ENCODE measurements around the gene POTEF. TPM values are rescaled to one million over a fixed set of nuclear protein-coding genes. Genes with fewer than 3 reads are reported as not detected.
"Not testable (repeated sequence)": the region's sequence is repeated elsewhere in the genome, so short reads cannot be mapped to it uniquely, and the experiment has no call there.

The POTEF gene
- total and polyA plus RNA-seq, 4 donors: not detected

- H3K27me3 ChIP-seq (ENCODE audit: control insufficient read depth in 4 of 4, insufficient read depth in 4 of 4, low read length in 3 of 4); H3K4me3 ChIP-seq (ENCODE audit: low read depth in 1 of 3, low read length in 3 of 3); H3K27ac ChIP-seq (ENCODE audit: low read depth in 1 of 2, low read length in 2 of 2); H3K9me3 ChIP-seq (ENCODE audit: control insufficient read depth in 4 of 4, low read length in 3 of 4); H3K36me3 ChIP-seq (ENCODE audit: control insufficient read depth in 4 of 4, insufficient read depth in 3 of 4, low read depth in 1 of 4, low read length in 3 of 4); H3K9ac ChIP-seq (ENCODE audit: low read depth in 1 of 2, low read length in 2 of 2); H3K4me1 ChIP-seq (ENCODE audit: control insufficient read depth in 4 of 4, insufficient read depth in 4 of 4, low read length in 3 of 4); DNase-seq (ENCODE audit: low spot score): not testable (repeated sequence)
- 93% methylated on average over 9 of the region's 10 CpGs for WGBS
Observed at GRCh38 chr2:130136546-130136945, 7.5 kb upstream of the POTEF start.

GRCh38 chr2:130135692-130136541, 6.9 kb upstream of the POTEF start:
- Histone ChIP-seq H3K4me1 (ENCODE audit: control insufficient read depth in 4 of 4, insufficient read depth in 4 of 4, low read length in 3 of 4) (no peaks in the 10 kb centered on the region), H3K9me3 (ENCODE audit: control insufficient read depth in 4 of 4, low read length in 3 of 4) (no peaks in the 10 kb centered on the region), H3K9ac (ENCODE audit: low read depth in 1 of 2, low read length in 2 of 2) (no peak overlapping the region), H3K27me3 (ENCODE audit: control insufficient read depth in 4 of 4, insufficient read depth in 4 of 4, low read length in 3 of 4) (no peaks in the 10 kb centered on the region), H3K4me3 (ENCODE audit: low read depth in 1 of 3, low read length in 3 of 3) (no peak overlapping the region), H3K36me3 (ENCODE audit: control insufficient read depth in 4 of 4, insufficient read depth in 3 of 4, low read depth in 1 of 4, low read length in 3 of 4) (no peaks in the 10 kb centered on the region), H3K27ac (ENCODE audit: low read depth in 1 of 2, low read length in 2 of 2) (no peak overlapping the region)
- no peak for TF ChIP-seq RAD21 (IDR thresholded peaks at IDR 0.05)
- TF ChIP-seq, protein P1, sequence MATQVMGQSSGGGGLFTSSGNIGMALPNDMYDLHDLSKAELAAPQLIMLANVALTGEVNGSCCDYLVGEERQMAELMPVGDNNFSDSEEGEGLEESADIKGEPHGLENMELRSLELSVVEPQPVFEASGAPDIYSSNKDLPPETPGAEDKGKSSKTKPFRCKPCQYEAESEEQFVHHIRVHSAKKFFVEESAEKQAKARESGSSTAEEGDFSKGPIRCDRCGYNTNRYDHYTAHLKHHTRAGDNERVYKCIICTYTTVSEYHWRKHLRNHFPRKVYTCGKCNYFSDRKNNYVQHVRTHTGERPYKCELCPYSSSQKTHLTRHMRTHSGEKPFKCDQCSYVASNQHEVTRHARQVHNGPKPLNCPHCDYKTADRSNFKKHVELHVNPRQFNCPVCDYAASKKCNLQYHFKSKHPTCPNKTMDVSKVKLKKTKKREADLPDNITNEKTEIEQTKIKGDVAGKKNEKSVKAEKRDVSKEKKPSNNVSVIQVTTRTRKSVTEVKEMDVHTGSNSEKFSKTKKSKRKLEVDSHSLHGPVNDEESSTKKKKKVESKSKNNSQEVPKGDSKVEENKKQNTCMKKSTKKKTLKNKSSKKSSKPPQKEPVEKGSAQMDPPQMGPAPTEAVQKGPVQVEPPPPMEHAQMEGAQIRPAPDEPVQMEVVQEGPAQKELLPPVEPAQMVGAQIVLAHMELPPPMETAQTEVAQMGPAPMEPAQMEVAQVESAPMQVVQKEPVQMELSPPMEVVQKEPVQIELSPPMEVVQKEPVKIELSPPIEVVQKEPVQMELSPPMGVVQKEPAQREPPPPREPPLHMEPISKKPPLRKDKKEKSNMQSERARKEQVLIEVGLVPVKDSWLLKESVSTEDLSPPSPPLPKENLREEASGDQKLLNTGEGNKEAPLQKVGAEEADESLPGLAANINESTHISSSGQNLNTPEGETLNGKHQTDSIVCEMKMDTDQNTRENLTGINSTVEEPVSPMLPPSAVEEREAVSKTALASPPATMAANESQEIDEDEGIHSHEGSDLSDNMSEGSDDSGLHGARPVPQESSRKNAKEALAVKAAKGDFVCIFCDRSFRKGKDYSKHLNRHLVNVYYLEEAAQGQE (IDR thresholded peaks at IDR 0.05): no peak
- TF ChIP-seq, protein P2, sequence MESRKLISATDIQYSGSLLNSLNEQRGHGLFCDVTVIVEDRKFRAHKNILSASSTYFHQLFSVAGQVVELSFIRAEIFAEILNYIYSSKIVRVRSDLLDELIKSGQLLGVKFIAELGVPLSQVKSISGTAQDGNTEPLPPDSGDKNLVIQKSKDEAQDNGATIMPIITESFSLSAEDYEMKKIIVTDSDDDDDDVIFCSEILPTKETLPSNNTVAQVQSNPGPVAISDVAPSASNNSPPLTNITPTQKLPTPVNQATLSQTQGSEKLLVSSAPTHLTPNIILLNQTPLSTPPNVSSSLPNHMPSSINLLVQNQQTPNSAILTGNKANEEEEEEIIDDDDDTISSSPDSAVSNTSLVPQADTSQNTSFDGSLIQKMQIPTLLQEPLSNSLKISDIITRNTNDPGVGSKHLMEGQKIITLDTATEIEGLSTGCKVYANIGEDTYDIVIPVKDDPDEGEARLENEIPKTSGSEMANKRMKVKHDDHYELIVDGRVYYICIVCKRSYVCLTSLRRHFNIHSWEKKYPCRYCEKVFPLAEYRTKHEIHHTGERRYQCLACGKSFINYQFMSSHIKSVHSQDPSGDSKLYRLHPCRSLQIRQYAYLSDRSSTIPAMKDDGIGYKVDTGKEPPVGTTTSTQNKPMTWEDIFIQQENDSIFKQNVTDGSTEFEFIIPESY (IDR thresholded peaks at IDR 0.05): no peak
- no peak for TF ChIP-seq RXRA (IDR thresholded peaks at IDR 0.05)
- TF ChIP-seq, protein P3, sequence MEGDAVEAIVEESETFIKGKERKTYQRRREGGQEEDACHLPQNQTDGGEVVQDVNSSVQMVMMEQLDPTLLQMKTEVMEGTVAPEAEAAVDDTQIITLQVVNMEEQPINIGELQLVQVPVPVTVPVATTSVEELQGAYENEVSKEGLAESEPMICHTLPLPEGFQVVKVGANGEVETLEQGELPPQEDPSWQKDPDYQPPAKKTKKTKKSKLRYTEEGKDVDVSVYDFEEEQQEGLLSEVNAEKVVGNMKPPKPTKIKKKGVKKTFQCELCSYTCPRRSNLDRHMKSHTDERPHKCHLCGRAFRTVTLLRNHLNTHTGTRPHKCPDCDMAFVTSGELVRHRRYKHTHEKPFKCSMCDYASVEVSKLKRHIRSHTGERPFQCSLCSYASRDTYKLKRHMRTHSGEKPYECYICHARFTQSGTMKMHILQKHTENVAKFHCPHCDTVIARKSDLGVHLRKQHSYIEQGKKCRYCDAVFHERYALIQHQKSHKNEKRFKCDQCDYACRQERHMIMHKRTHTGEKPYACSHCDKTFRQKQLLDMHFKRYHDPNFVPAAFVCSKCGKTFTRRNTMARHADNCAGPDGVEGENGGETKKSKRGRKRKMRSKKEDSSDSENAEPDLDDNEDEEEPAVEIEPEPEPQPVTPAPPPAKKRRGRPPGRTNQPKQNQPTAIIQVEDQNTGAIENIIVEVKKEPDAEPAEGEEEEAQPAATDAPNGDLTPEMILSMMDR (IDR thresholded peaks at IDR 0.05; ENCODE audit: low read depth, low read length, missing input control): no peak
- no peak for TF ChIP-seq HNF4G (IDR thresholded peaks at IDR 0.05)
- no peak for TF ChIP-seq NR2F2 (IDR thresholded peaks at IDR 0.05)
- no peak for TF ChIP-seq TAF1 (conservative IDR thresholded peaks at IDR 0.05)
- TF ChIP-seq SP1 (IDR thresholded peaks at IDR 0.05): no peak
- TF ChIP-seq, protein P4, sequence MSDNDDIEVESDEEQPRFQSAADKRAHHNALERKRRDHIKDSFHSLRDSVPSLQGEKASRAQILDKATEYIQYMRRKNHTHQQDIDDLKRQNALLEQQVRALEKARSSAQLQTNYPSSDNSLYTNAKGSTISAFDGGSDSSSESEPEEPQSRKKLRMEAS (IDR thresholded peaks at IDR 0.05): no peak
- TF ChIP-seq FOXA1 (IDR thresholded peaks at IDR 0.05): no peak
- no peak for TF ChIP-seq HNF4A (conservative IDR thresholded peaks at IDR 0.05)
- no peak for TF ChIP-seq EGR1 (IDR thresholded peaks at IDR 0.05; ENCODE audit: low read depth in 2 of 2)
- TF ChIP-seq, protein P5, sequence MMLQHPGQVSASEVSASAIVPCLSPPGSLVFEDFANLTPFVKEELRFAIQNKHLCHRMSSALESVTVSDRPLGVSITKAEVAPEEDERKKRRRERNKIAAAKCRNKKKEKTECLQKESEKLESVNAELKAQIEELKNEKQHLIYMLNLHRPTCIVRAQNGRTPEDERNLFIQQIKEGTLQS (IDR thresholded peaks at IDR 0.05): no peak
- no peak for TF ChIP-seq FOXA2 (IDR thresholded peaks at IDR 0.05)
- TF ChIP-seq GABPA (IDR thresholded peaks at IDR 0.05 in 1 of 2, conservative IDR thresholded peaks at IDR 0.05 in 1 of 2): no peak
- DNase-seq (ENCODE audit: low spot score): peak; percentile 25
- 93% methylated on average over 15 of the region's 15 CpGs for whole genome bisulfite sequencing

- H3K27ac ChIP-seq (ENCODE audit: low read depth in 1 of 2, low read length in 2 of 2): not testable (repeated sequence)
- WGBS: 88% methylated on average over 11 of the region's 14 CpGs
Observed at GRCh38 chr2:130128464-130128863, 558 bp downstream of the POTEF start.

DNA sequence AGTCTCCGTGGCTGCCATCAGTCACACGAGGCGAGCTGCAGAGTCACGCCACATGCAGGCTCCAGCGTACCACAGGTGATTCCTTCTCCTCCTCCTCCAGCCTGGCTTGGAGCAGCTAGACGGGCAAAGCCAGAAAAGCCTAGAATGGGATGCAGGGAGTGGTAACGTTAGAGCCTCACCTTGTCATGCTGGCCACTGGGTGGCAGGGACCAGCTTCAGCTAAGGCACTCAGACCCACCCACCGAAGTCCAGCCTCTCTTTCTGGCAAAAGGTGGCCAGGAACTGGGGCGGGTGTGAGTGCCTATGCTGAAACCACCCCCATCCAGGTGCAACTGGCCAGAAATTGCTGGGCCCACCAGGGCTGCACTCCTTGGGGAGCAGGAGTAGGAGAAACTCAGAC, 1.3 kb downstream of the POTEF start:
- no CpG with 5 or more reads among the region's 9 CpGs for WGBS
- DNase-seq (ENCODE audit: low spot score): not testable (repeated sequence)

More at GRCh38 chr2:130128464-130128863, 558 bp downstream of the POTEF start:
- DNase-seq (ENCODE audit: low spot score): peak; percentile 5
- H3K9ac ChIP-seq (ENCODE audit: low read depth in 1 of 2, low read length in 2 of 2); H3K4me1 ChIP-seq (ENCODE audit: control insufficient read depth in 4 of 4, insufficient read depth in 4 of 4, low read length in 3 of 4); H3K27me3 ChIP-seq (ENCODE audit: control insufficient read depth in 4 of 4, insufficient read depth in 4 of 4, low read length in 3 of 4); H3K4me3 ChIP-seq (ENCODE audit: low read depth in 1 of 3, low read length in 3 of 3); H3K9me3 ChIP-seq (ENCODE audit: control insufficient read depth in 4 of 4, low read length in 3 of 4); H3K36me3 ChIP-seq (ENCODE audit: control insufficient read depth in 4 of 4, insufficient read depth in 3 of 4, low read depth in 1 of 4, low read length in 3 of 4): not testable (repeated sequence)

More for the DNA sequence above, 1.3 kb downstream of the POTEF start:
- H3K27me3 ChIP-seq (ENCODE audit: control insufficient read depth in 4 of 4, insufficient read depth in 4 of 4, low read length in 3 of 4); H3K9ac ChIP-seq (ENCODE audit: low read depth in 1 of 2, low read length in 2 of 2); H3K4me1 ChIP-seq (ENCODE audit: control insufficient read depth in 4 of 4, insufficient read depth in 4 of 4, low read length in 3 of 4); H3K4me3 ChIP-seq (ENCODE audit: low read depth in 1 of 3, low read length in 3 of 3); H3K27ac ChIP-seq (ENCODE audit: low read depth in 1 of 2, low read length in 2 of 2); H3K9me3 ChIP-seq (ENCODE audit: control insufficient read depth in 4 of 4, low read length in 3 of 4); H3K36me3 ChIP-seq (ENCODE audit: control insufficient read depth in 4 of 4, insufficient read depth in 3 of 4, low read depth in 1 of 4, low read length in 3 of 4): not testable (repeated sequence)

All from liver (tissue), 9 donors.